ENCODE data around the gene SEMA4B.

The SEMA4B gene

GRCh38 chr15:90165157-90165556 is 36.0 kb upstream of the SEMA4B start:
- Histone ChIP-seq H2AFZ (ENCODE audit: low read depth, low read length, severe bottlenecking) (no peak overlapping the region), H3K79me2 (ENCODE audit: insufficient read depth, low read length) (no peaks in the 10 kb centered on the region), H3K36me3 (ENCODE audit: low read length) (no peaks in the 10 kb centered on the region), H3K9me3 (ENCODE audit: insufficient read depth, low read length) (no peaks in the 10 kb centered on the region), H3K4me2 (ENCODE audit: low read depth, low read length, poor library complexity, severe bottlenecking) (no peak overlapping the region), H3K4me3 (ENCODE audit: insufficient read depth, low read length, poor library complexity, severe bottlenecking) (no peak overlapping the region), H3K27ac (ENCODE audit: low read depth, low read length) (no peak overlapping the region), H3F3A (ENCODE audit: insufficient read depth) (no peaks in the 10 kb centered on the region), H4K20me1 (ENCODE audit: low read depth, low read length) (no peaks in the 10 kb centered on the region), H3K27me3 (ENCODE audit: low read length) (no peaks in the 10 kb centered on the region), H3K9me2 (replicated peaks; ENCODE audit: insufficient read depth, low read length) (no peaks in the 10 kb centered on the region), H3K9ac (ENCODE audit: low read length) (no peak overlapping the region)
- no peak for TF ChIP-seq CTCF (IDR thresholded peaks at IDR 0.05; ENCODE audit: insufficient read depth, low read length, poor library complexity, severe bottlenecking)
- no peak for TF ChIP-seq EZH2phosphoT487 (conservative IDR thresholded peaks at IDR 0.05; ENCODE audit: low read length)

- Histone ChIP-seq H4K20me1 (ENCODE audit: low read depth, low read length) (no peaks in the 10 kb centered on the region), H3K36me3 (ENCODE audit: low read length) (no peaks in the 10 kb centered on the region), H2AFZ (ENCODE audit: low read depth, low read length, severe bottlenecking) (no peak overlapping the region), H3K79me2 (ENCODE audit: insufficient read depth, low read length) (no peaks in the 10 kb centered on the region), H3K4me3 (ENCODE audit: insufficient read depth, low read length, poor library complexity, severe bottlenecking) (no peak overlapping the region), H3K9ac (ENCODE audit: low read length) (no peak overlapping the region), H3K9me3 (ENCODE audit: insufficient read depth, low read length) (no peaks in the 10 kb centered on the region), H3K27me3 (ENCODE audit: low read length) (no peaks in the 10 kb centered on the region), H3K27ac (ENCODE audit: low read depth, low read length) (no peak overlapping the region), H3K4me2 (ENCODE audit: low read depth, low read length, poor library complexity, severe bottlenecking) (no peak overlapping the region), H3F3A (ENCODE audit: insufficient read depth) (no peaks in the 10 kb centered on the region), H3K9me2 (replicated peaks; ENCODE audit: insufficient read depth, low read length) (no peaks in the 10 kb centered on the region)
- TF ChIP-seq EZH2phosphoT487 (conservative IDR thresholded peaks at IDR 0.05; ENCODE audit: low read length) (no peak), CTCF (IDR thresholded peaks at IDR 0.05; ENCODE audit: insufficient read depth, low read length, poor library complexity, severe bottlenecking) (no peak)
These were observed 35.3 kb upstream of the SEMA4B start for GRCh38 chr15:90165659-90166489.

GRCh38 chr15:90167121-90167520 is 34.0 kb upstream of the SEMA4B start:
- Histone ChIP-seq H3F3A (ENCODE audit: insufficient read depth) (no peaks in the 10 kb centered on the region), H3K27ac (ENCODE audit: low read depth, low read length) (no peak overlapping the region), H3K4me3 (ENCODE audit: insufficient read depth, low read length, poor library complexity, severe bottlenecking) (no peak overlapping the region), H3K9ac (ENCODE audit: low read length) (no peak overlapping the region), H4K20me1 (ENCODE audit: low read depth, low read length) (no peaks in the 10 kb centered on the region), H3K9me3 (ENCODE audit: insufficient read depth, low read length) (no peaks in the 10 kb centered on the region), H3K4me2 (ENCODE audit: low read depth, low read length, poor library complexity, severe bottlenecking) (no peak overlapping the region), H2AFZ (ENCODE audit: low read depth, low read length, severe bottlenecking) (no peak overlapping the region), H3K9me2 (replicated peaks; ENCODE audit: insufficient read depth, low read length) (no peaks in the 10 kb centered on the region), H3K36me3 (ENCODE audit: low read length) (no peaks in the 10 kb centered on the region), H3K79me2 (ENCODE audit: insufficient read depth, low read length) (no peaks in the 10 kb centered on the region), H3K27me3 (ENCODE audit: low read length) (no peaks in the 10 kb centered on the region)
- TF ChIP-seq EZH2phosphoT487 (conservative IDR thresholded peaks at IDR 0.05; ENCODE audit: low read length), result no peak
- no peak for TF ChIP-seq CTCF (IDR thresholded peaks at IDR 0.05; ENCODE audit: insufficient read depth, low read length, poor library complexity, severe bottlenecking)
